Measurements from ENCODE around the gene ALDH1A1.

GRCh38 chr9:72873456-72873855 is 79.4 kb downstream of the ALDH1A1 start:
- no peak for TF ChIP-seq GATA3 (IDR thresholded peaks at IDR 0.05; ENCODE audit: low read depth, low read length)
- no peak for TF ChIP-seq GATA2 (IDR thresholded peaks at IDR 0.05; ENCODE audit: low read depth, low read length)

Data from SH-SY5Y (cell line).